Lower leg skin (tissue), 4 donors: Measurements from ENCODE around the gene SHD. TPM values are rescaled to one million over a fixed set of nuclear protein-coding genes. Genes with fewer than 3 reads are reported as not detected.

Experiments used
- DNase-seq, 2 donors: peaks; one replicate each; pipeline ENCODE4 v3.0.0-alpha.2; 2019; ENCODE audit warnings: low spot score in 2 of 2
- H3K4me3 ChIP-seq: fragments of 200-600 bp; sonication (generic); 2 replicates; pipeline ENCODE4 v1.5.1; 2017; ENCODE audit warnings: mild to moderate bottlenecking, low read depth; ENCODE audit not compliant: poor library complexity, severe bottlenecking
- CTCF ChIP-seq, 3 donors: fragments of 450-650 bp; IDR thresholded peaks; one replicate each; pipeline ENCODE4 v1.5.1; 2016; ENCODE audit warnings: antibody characterized with exemption in 3 of 3, mild to moderate bottlenecking in 3 of 3, moderate library complexity in 2 of 3
- POLR2A ChIP-seq, 2 donors: fragments of 450-650 bp; IDR thresholded peaks; one replicate each; pipeline ENCODE4 v1.6.1; 2016 to 2017; ENCODE audit warnings: antibody characterized with exemption in 2 of 2, mild to moderate bottlenecking in 1 of 2, moderate library complexity in 1 of 2
- WGBS, 2 donors: methylation state at CpG; one replicate each; pipeline ENCODE4 v1.1.5; 2018; 5-methylcytosine and 5-hydroxymethylcytosine counted together
- intact Hi-C: fragments of 100-400 bp; cut with DNase I; formaldehyde crosslinking; loops from one replicate; pipeline ENCODE4 v1.15.0; 2023; ENCODE audit warnings: low total_unique reads
- total RNA-seq, 4 donors: library from RNA; depleted of rRNA; stranded (reverse); fragments of >200 nt; gene quantifications; one replicate each; pipeline ENCODE4 v1.1.0, GENCODE V29; 2016

SHD gene
- total RNA-seq, 4 donors from 2014 or later: not detected

GRCh38 chr19:4256563-4256962 is 22.5 kb upstream of the SHD start:
- intact Hi-C loops: no loop called here
- TF ChIP-seq POLR2A (IDR thresholded peaks at IDR 0.05): no peak
- no peak for TF ChIP-seq CTCF (IDR thresholded peaks at IDR 0.05)
- no peak for DNase-seq
- no peak overlapping the region for H3K4me3 ChIP-seq
- WGBS, 2 donors: 98 to 100% methylated on average over 4 of the region's 4 CpGs

- H3K4me3 ChIP-seq: no peak overlapping the region
- intact Hi-C loops: no loop called here
- 90% methylated on average over 6 of the region's 6 CpGs for WGBS, 2 donors
- no peak for TF ChIP-seq CTCF (IDR thresholded peaks at IDR 0.05)
- no peak for TF ChIP-seq POLR2A (IDR thresholded peaks at IDR 0.05)
- DNase-seq: no peak
These were observed 22.0 kb upstream of the SHD start for GRCh38 chr19:4257025-4257424.

- 96% methylated on average over 26 to 28 of the region's 28 CpGs for WGBS, 2 donors
These were observed 20.9 kb upstream of the SHD start for GRCh38 chr19:4258181-4258580.

GRCh38 chr19:4260613-4261191 is 18.4 kb upstream of the SHD start:
- no peak for DNase-seq
- intact Hi-C loops: no loop called here
- WGBS, 2 donors: 88 to 90% methylated on average over 8 to 11 of the region's 11 CpGs
- H3K4me3 ChIP-seq: no peak overlapping the region
- no peak for TF ChIP-seq CTCF (IDR thresholded peaks at IDR 0.05)
- TF ChIP-seq POLR2A (IDR thresholded peaks at IDR 0.05): no peak

More at GRCh38 chr19:4258181-4258580, 20.9 kb upstream of the SHD start:
- H3K4me3 ChIP-seq: no peak overlapping the region
- intact Hi-C loops: no loop called here
- no peak for DNase-seq
- no peak for TF ChIP-seq POLR2A (IDR thresholded peaks at IDR 0.05)
- TF ChIP-seq CTCF (IDR thresholded peaks at IDR 0.05): no peak

- intact Hi-C loops: no loop called here
- 66 to 73% methylated on average over 4 of the region's 4 CpGs for WGBS, 2 donors
- H3K4me3 ChIP-seq: no peak overlapping the region
- DNase-seq: no peak
- TF ChIP-seq CTCF (IDR thresholded peaks at IDR 0.05) (no peak), POLR2A (IDR thresholded peaks at IDR 0.05) (no peak)
These were observed 14.3 kb upstream of the SHD start for GRCh38 chr19:4264812-4265211.
